Endothelial cell (in vitro differentiated cells): ENCODE measurements around the gene PPM1H. TPM values are rescaled to one million over a fixed set of nuclear protein-coding genes. Genes with fewer than 3 reads are reported as not detected.
A peak's percentile ranks its signal among the peaks of the same experiment; 100 is the strongest.

Source experiments
- DNase-seq: peaks from one replicate; pipeline ENCODE4 v3.0.0; 2021; ENCODE audit warnings: low spot score
- H3K27ac Mint-ChIP-seq: one replicate; pipeline ENCODE4 v1.8.0; 2021; ENCODE audit warnings: mixed read lengths, inconsistent platforms; ENCODE audit not compliant: unreplicated experiment
- H3K27me3 Mint-ChIP-seq: one replicate; pipeline ENCODE4 v1.8.0; 2021; ENCODE audit warnings: mild to moderate bottlenecking, moderate library complexity, mixed read lengths, inconsistent platforms; ENCODE audit not compliant: unreplicated experiment
- H3K36me3 Mint-ChIP-seq: one replicate; pipeline ENCODE4 v1.8.0; 2021; ENCODE audit warnings: mild to moderate bottlenecking, low read depth, mixed read lengths, inconsistent platforms; ENCODE audit not compliant: unreplicated experiment
- H3K4me1 Mint-ChIP-seq: one replicate; pipeline ENCODE4 v1.8.0; 2021; ENCODE audit warnings: mild to moderate bottlenecking, mixed read lengths, inconsistent platforms; ENCODE audit not compliant: unreplicated experiment
- H3K4me3 Mint-ChIP-seq: one replicate; pipeline ENCODE4 v1.8.0; 2021; ENCODE audit warnings: mild to moderate bottlenecking, mixed read lengths, inconsistent platforms; ENCODE audit not compliant: unreplicated experiment
- H3K9me3 Mint-ChIP-seq: one replicate; pipeline ENCODE4 v1.8.0; 2021; ENCODE audit warnings: mixed read lengths, inconsistent platforms; ENCODE audit not compliant: unreplicated experiment
- CTCF ChIP-seq: fragments of 200-600 bp; sonication (generic); IDR thresholded peaks from one replicate; pipeline ENCODE4 v1.5.0; 2021; ENCODE audit warnings: antibody characterized with exemption; ENCODE audit not compliant: unreplicated experiment
- total RNA-seq: library from RNA; stranded (reverse); fragmentation: NEBNext Ultra II Directional; extraction: Animal tissue kit (Norgen Biotek cat#: 25700); gene quantifications from one replicate; pipeline ENCODE4 v1.2.1, GENCODE V29; 2021; ENCODE audit not compliant: unreplicated experiment

Gene PPM1H
- total RNA-seq, 1 donor from 2014 or later: 71.8 TPM

DNA sequence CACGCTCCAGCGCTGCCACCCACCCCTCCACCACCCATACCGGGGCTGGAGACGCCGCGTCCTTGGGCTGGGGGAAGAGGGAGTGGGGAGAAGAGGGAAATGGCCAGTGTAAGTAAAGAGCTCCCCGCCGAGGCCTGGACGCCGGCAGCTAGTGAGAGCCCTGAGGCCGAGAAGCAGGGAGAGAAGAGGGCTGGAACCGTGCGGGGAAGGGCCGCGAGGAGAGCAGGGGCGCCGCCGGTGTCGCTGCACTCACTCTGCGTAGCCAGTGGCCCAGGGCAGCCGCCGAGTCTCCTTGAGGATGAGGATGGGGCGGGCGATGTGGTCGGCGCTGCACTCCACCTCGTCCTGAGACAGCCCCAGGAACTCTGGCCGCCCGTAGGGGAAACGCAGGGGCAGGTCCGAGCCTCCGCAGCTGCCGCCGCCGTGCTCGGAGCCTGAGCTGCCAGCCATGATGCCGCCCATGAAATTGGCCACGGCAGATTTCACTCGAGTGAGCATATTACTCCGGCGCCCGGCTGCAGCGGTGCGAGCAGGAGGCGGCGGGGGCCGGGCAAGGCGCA, 631 bp downstream of the PPM1H start:
- H3K27me3 Mint-ChIP-seq: peaks cover 7% of the 10 kb centered on the region
- H3K36me3 Mint-ChIP-seq: peaks cover 5% of the 10 kb centered on the region
- H3K4me3 Mint-ChIP-seq: peak overlapping the region; percentile 100
- H3K27ac Mint-ChIP-seq: no peak overlapping the region
- H3K9me3 Mint-ChIP-seq: no peaks in the 10 kb centered on the region
- peaks cover 37% of the 10 kb centered on the region for H3K4me1 Mint-ChIP-seq
- no peak for TF ChIP-seq CTCF
- peak; percentile 49 for DNase-seq

GRCh38 chr12:62933602-62934238, 1.2 kb downstream of the PPM1H start:
- H3K4me3 Mint-ChIP-seq: peak overlapping the region; percentile 100
- peak overlapping the region; percentile 94 for H3K27ac Mint-ChIP-seq
- TF ChIP-seq CTCF: no peak
- no peaks in the 10 kb centered on the region for H3K9me3 Mint-ChIP-seq
- H3K4me1 Mint-ChIP-seq: peaks cover 42% of the 10 kb centered on the region
- peaks cover 5% of the 10 kb centered on the region for H3K36me3 Mint-ChIP-seq
- H3K27me3 Mint-ChIP-seq: peaks cover 7% of the 10 kb centered on the region
- DNase-seq: peak; percentile 11

GRCh38 chr12:62933220-62933601, 1.7 kb downstream of the PPM1H start:
- Mint-ChIP-seq H3K4me1 (peaks cover 47% of the 10 kb centered on the region), H3K36me3 (peaks cover 5% of the 10 kb centered on the region), H3K27me3 (peaks cover 7% of the 10 kb centered on the region), H3K4me3 (peak overlapping the region; percentile 100), H3K9me3 (no peaks in the 10 kb centered on the region), H3K27ac (peak overlapping the region; percentile 90)
- TF ChIP-seq CTCF: no peak
- peak; percentile 56 for DNase-seq

DNA sequence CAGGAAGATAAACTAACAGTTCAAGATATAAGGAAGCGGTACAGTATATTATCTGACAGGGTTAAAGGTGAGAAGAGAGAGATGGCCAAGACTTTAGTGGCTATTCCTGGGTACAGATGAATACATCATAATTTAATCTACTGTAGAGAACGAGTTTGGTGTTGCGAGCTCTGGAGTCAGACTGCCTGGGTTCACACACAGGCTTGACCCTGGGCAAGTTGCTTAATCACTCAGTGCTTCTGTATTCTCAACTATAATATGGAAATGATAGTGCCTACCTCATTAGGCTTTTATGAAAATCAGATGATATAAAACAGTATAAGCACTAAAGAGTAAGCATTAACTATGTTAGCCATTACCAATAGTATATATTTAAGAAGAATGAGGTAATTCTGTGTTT, 3.5 kb downstream of the PPM1H start:
- peak overlapping the region; percentile 39 for H3K4me3 Mint-ChIP-seq
- TF ChIP-seq CTCF: no peak
- H3K27ac Mint-ChIP-seq: peak overlapping the region; percentile 91
- H3K27me3 Mint-ChIP-seq: peaks cover 7% of the 10 kb centered on the region
- H3K4me1 Mint-ChIP-seq: peaks cover 47% of the 10 kb centered on the region
- no peak for DNase-seq
- peaks cover 5% of the 10 kb centered on the region for H3K36me3 Mint-ChIP-seq
- no peaks in the 10 kb centered on the region for H3K9me3 Mint-ChIP-seq
